ENCODE results near the gene SPATA31C1. TPM values are rescaled to one million over a fixed set of nuclear protein-coding genes. Genes with fewer than 3 reads are reported as not detected.
"Not testable (repeated sequence)": the region's sequence is repeated elsewhere in the genome, so short reads cannot be mapped to it uniquely, and the experiment has no call there.

SPATA31C1 gene
- not detected for total RNA-seq

DNA sequence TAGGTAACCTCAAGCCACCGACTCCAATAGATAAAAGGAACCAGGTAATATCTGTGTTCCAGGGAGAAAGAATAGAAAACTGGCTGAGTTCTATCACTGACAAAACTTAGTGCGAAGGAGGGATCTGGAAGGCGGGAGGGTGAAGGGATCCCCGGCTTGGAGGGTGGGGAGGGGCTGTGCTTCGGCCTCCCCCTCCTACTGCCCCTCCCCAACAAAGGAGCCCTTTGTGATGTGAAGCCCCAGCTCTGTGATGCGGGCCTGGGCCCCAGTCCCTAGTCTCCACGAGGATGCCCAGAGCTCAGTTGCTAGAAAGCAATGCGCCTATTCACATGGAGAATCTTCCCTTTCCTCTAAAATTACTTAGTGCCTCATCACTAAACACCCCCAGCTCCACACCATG is at the start of gene SPATA31C1:
TSS of gene SPATA31C1 (plus strand) at position 301 of the 400 bp plus-strand sequence.
- not testable (repeated sequence) for DNase-seq (ENCODE audit: low spot score)

DNA sequence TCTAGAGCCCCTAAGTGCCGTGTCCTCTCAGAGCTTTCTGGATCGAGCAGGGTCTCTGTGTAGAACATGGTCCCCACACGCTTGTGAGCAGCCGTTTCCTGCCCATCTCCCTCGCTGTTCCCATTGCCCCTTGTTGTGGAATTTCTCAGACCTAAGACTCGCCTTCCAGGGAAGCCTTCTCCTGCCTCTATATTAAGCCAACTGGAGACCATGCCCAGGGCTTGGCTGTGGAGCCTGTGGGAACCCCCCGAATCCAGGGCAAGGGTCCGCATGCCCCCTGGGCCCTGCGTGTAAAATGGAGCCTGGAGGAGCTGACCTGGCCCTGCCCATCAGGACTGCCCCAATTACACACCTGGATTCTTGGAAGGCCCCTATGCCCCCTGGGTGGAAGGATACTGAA is 49.6 kb upstream of the SPATA31C1 start:
- no peak for DNase-seq (ENCODE audit: low spot score)

DNA sequence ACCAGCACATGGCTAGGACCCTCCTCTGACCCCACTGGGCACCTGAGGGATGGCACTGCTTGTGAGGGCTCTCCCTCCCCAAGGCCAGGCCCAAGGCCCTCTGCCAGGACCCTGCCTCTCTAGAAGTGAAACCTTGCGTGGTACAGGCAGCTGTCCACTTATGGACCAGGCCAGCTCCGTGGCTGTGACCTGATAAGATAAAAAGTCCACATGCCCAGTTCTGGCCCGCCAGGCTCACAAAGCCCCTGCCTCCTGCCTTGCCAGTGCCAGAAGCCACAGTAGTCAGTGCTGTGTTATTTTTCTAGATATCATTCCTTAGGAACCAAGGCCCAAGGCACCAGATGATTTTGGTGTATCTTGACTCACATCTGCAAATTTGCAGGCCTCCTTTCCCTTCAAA is 49.1 kb upstream of the SPATA31C1 start:
- no peak for DNase-seq (ENCODE audit: low spot score)

DNA sequence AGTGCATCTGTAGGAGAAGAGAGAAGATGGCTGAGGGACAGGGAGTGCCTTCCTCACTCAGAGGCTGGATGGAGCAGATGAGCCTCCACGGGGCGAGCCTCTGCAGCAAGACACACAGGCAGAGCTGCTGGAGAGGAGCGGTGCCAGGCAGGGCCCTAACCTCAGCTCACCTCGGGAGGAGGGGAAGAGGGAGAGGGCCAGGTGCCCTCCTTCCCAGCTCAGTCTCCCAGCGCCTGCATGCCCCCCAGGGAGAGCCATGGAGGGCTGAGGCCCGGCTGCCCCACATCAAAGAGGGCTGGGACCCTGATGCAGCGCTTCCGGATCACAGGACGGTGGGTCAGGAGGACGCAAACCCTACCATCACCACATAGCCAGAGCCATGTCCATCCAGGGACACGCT is 48.7 kb upstream of the SPATA31C1 start:
- no peak for DNase-seq (ENCODE audit: low spot score)

DNA sequence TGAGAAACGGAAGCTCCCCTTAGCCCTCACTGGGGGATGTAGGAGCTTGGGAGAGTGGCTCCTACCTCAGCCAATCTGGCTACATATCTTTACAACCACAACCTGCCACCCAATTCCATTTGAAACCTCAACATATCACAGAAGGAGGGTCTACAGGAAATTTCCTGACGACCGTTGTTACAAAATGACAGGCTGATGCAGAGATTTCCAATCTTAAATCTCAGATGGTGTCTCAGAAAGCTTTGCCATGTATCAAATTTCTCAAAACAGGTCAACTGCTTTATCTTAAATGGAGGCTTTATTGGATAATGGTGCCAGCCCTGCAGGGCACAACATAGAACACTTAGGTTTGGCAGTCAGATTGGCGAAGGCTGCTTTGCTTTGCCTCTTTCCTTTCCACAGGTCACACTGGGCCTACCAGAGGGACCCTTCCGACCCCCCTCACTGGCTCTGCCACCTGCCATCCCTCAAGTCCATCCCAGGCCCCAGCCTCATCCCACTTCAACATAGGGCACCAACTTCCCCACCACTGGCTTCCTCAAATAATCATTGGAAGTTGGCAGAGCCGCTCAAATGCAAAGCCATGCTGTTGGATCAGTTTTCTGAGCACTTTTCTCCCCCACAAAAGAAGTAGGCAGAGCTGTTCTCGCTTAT is 46.2 kb upstream of the SPATA31C1 start:
- DNase-seq (ENCODE audit: low spot score), result no peak

DNA sequence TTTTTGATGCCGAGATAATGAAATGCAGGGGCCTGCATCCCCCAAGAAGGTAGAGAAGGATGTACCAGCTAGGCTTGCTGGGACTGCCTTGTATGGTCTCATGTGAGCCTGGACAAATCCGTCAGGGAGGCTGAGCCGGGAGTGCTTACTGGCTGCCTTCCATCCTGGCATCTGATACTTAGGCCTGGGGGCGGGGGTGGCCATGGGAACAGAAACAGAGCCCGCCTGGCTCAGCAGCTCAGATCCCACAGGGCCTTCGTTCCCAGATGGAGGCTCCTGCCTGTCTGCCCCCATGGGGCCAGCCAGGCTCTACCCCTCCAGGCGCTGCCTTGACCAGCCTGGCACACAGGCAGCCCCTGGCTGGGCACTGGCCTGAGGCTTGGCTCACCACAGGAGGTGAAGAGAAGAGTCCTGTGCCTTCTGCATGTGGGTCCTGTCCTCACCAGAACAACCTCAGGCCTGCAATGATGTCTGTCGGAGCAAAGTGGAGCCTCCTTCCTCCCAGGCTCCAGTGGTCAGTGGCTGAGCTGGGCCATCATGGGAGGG is 45.6 kb upstream of the SPATA31C1 start:
- DNase-seq (ENCODE audit: low spot score), result peak; percentile 44

DNA sequence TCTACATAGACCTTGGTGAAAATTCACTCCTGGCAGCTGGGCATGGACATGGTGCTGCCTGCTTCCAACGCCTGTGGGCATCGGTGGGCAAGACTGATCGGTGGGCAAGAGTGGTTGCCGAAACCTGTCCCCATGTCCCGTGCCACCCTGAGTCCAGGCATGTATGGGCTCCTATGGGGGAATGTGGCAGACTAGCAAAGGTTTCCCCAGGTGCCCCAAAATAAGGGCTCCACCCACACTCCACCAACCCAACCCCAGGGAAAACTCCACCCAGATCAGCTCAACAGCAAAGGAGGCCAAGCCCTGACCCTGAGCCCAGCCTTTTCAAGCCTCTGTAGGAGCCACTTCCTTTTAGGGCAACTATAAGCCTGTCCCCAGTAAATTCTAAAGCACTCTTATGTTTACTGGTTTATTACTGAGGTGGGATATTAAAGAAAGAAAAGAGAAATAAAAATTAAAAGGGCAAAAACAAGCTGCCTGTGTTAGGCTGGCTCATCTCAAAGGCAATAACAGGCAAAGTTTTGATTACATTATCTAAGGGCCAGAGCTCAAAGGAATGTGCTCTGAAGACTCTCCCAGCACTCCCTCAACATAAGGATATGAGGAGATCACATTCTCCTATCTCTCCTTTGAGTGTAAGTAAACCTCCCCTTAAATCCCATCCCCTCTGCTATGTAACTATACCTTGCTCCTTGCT is 44.0 kb upstream of the SPATA31C1 start:
- DNase-seq (ENCODE audit: low spot score), result peak; percentile 36

DNA sequence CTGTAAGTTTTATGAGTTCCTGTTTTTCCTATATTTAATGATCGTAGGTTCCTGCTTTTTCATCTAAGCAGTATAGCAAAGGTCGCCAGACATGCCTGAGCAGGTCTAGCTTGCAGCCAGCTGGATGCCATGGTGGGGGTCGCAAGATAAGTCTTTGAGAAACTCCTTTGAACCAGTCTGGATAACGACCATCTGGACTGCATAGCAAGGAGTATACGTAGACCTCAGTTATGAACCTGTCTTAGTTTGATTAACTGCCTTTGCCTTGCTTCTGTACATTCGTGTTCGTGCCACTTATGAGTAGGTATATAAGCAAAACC is 43.5 kb upstream of the SPATA31C1 start:
- peak; percentile 32 for DNase-seq (ENCODE audit: low spot score)

DNA sequence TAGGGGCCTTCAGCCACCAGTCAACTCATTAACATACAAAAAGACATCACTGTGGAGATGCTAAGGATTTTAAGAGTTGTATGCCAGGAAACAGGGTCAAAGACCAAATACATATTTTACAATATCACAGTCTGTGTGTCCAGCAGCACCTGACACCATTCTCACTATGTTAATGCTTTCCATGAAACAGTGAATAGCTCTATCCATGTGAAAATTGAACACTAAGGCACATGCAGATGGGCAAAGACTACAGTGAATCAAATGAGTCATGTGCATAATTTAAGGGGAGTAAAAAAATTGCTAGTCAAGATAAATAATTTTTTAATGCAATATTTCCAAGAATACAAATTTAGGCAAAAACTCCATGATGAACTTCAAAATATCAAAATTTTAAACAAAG is 42.7 kb upstream of the SPATA31C1 start:
- no peak for DNase-seq (ENCODE audit: low spot score)

DNA sequence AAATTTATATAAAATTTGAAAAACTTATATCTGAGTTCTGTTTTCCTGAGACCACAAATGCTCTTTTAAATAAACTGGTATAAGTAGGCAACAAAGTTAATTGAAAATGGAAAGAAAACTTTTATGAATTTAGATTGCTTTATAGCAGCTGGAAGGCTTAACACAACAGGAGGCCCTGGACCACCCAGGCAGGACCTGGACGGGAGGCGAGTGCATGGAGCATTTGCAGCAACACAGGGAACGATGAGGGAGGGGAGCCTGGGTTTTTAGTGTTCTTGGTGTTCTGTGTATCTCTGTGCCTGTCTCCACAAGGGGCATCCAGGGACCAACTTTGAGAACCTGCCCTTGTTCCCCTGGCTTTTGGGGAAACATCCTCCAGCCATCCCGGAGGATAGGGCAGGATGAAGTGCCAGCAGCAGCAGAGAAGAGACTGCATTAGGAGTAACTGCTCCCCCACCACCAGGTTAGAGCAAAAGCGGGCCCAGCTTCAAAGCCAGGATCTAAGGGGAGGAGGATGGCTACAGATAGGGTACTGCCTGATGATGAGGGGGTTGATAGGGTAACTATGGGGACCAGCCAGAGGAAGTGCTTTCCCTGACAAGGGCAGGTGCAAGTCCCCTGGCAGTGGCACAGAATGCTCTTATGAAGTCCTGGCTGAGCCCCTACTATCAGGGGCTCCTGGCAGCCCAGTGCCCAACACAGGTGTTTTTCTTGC is 41.8 kb upstream of the SPATA31C1 start:
- DNase-seq (ENCODE audit: low spot score), result peak; percentile 32

DNA sequence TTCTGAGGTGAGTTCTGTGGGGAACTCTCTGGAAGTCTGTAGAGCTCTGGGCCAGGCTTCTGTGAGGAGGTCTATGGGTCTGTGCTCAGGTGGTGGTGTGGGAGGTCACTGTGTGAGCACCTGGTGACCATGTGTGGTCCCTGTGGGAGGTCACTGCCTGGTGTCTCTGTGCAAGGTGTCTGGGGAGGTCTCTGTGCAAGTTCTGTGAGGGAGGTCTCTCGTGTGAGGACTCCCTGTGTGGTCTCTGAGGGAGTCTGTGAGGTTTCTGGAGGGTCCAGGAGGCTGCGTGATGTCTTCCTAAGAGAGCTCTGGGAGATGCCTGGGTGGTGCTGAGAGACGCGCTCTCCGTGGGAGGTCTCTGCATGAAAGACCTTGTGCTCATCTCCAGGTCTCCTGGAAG is 41.1 kb upstream of the SPATA31C1 start:
- DNase-seq (ENCODE audit: low spot score), result no peak

DNA sequence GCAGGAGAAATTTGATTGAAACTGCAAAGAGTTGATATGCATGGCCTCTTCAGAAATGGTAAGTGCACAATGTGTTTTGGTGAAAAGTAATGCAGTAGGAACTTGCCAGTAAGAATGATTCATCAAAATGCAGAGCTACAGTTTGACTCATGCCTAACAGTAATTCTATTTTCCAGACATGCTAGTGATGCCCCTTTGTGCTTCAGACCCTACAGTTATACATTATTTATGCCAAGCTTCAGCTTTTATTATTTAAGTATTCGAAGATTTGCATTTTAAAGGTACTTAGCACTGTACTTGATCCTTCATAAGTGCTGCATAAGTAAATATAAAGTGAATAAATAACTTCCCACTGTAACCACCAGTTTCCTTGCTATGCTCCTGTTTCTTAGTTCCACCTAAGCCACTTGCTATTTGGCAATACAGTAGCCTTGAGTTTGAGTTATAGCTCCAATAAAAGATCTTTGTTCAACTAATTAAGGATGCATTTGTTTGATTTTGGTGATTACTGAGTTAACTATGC is 38.7 kb upstream of the SPATA31C1 start:
- no peak for DNase-seq (ENCODE audit: low spot score)

DNA sequence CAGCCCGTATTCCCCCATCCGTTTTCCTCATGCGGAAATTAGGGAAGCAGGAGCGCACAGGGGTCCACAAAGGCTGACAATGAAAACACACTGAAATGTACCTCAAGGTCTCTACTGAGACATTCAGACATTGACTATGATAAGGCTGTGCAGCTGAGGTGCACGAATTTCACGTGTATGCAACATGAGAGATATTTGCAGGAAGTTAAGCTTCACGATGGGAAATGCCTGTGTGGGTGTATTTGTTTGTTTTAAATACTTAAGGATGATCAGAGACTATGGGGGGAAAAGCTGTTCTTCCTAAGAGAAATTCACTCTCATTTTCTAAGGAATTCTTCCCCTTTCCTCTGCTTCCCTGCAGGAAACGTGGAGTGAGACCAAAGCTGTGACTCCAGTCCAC is 37.6 kb upstream of the SPATA31C1 start:
- no peak for DNase-seq (ENCODE audit: low spot score)

DNA sequence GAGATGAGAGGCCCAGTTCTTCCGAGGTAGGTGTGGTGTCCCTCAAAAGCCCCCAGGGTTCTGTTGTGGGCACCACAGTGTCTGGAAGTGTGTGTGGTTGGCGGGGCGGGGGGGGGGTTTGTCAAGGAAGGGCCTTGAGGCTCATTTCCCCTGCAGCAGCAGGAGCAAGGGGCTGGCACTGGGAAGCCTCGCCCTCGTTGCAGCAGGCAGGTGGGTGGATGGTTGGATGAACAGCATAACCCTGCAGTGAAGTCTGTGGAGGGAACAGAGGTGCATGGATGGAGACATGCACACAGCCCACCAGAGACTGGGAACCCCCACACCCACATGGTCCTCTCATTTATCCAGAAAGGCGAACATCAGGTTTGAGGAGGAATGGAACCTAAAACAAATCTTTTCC is 37.1 kb upstream of the SPATA31C1 start:
- DNase-seq (ENCODE audit: low spot score), result peak; percentile 18

DNA sequence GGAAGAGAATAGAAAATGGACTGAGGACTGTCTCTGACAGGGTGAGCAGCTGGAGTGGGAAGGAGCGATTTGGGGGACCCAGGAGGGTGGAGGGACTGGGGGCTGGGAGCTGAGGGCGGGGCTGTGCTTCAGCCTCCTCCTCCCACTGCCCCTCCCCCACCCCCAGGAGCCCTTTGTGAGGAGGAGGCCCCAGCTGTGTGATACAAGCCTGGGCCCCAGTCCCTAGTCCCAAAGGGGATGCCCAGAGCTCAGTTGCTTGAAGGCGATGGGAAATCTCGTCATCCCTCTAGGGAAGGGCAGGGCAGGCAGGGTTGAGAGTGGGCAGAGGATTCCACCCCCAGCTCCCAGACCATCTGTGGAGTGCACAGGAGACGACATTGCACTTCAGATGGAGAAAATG is 35.1 kb upstream of the SPATA31C1 start, which contains the start of gene SPATA31E1:
TSS of gene SPATA31E1 (plus strand) at position 251 of the 400 bp plus-strand sequence. CDS start at position 266, 15 bp downstream.
- DNase-seq (ENCODE audit: low spot score), result peak; percentile 34

DNA sequence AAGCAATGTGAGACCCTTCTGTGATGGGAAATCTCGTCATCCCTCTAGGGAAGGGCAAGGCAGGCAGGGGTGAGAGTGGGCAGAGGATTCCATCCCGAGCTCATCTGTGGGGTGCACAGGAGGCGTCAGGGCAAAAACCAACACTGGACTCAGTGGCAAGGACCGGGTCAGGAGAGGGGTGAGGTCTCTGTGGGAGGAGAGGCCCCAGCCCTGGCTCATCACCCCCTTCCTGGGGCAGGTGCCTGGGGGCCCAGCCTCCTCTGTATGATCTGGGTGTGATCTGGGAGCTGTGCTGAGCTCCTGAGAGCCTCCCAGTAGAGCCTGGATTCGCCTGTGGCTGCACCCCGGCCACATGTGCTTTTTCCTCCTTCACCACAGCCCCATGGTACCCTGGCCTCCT is 34.5 kb upstream of the SPATA31C1 start:
- DNase-seq (ENCODE audit: low spot score), result peak; percentile 23

DNA sequence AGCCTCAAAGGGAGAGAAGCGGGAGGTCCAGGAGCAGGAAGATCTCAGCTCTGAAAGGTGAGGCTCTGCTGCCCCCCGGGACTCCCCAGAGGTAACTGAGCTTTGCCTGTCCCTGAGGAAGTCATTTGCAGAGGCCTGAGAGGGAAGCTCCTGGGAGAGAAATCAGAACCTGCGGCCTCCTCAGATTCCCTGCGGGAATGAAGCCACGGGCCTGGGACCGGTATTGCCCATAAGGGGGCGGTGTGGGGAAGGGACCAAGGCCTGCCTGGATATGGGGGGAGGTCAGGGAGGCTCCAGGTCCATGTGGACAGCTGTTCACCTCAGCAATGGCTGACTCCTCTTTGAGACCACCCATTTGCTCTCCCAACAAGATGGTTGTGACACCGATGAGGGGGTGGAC is 33.8 kb upstream of the SPATA31C1 start:
- peak; percentile 38 for DNase-seq (ENCODE audit: low spot score)

DNA sequence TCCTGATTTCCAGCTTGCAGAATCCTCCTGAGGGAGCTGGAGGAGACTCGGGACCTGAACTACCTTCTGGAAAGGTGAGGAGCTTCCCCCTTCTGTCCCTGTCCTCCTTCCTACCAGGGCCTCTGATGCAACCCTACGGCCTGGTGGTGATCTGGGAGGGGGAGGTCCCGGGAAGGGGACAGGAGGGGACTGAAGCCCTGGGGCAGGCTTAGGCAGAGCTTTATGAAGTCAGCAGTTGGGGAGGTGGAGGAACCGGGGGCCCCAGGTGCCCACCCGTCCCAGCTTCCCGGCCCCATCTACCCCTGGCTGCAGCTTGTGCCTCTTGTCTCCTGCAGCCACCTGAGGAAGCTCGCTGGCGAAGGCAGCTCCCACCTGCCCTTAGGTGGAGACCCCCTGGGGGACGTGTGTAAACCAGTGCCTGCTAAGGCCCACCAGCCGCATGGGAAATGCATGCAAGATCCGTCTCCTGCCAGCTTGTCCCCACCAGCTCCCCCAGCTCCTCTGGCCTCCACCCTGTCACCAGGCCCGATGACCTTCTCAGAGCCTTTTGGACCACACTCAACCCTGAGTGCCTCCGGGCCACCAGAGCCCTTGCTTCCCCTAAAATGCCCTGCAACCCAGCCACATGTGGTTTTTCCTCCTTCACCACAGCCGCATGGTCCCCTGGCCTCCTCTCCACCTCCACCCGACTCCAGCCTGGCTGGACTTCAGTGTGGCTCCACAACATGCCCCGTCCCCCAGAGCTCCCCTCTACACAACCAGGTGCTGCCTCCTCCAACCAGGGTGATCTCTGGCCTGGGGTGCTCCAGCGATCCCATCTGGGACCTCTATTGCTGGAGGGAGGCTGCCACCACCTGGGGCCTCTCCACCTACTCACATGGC is 32.9 kb upstream of the SPATA31C1 start:
- peak; percentile 35 for DNase-seq (ENCODE audit: low spot score)

DNA sequence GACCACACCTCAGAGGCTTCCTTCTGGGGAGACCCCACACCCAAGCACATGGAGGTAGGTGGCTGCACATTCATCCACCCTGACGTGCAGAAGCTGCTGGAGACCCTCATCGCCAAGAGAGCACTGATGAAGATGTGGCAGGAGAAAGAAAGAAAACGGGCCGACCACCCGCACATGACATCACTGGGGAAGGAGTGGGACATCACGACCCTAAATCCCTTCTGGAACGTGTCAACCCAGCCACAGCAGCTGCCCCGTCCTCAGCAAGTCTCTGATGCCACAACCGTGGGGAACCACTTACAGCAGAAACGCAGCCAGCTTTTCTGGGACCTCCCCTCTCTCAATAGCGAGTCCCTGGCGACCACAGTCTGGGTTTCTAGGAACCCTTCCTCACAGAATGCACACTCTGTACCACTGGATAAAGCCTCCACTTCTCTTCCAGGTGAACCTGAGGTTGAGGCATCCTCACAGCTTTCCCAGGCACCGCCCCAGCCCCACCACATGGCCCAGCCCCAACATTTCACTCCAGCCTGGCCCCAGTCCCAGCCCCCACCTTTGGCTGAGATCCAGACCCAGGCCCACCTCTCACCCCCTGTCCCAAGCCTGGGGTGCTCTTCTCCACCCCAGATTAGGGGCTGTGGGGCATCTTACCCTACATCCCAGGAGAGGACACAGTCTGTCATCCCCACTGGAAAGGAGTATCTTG is 32.1 kb upstream of the SPATA31C1 start:
- peak; percentile 26 for DNase-seq (ENCODE audit: low spot score)

DNA sequence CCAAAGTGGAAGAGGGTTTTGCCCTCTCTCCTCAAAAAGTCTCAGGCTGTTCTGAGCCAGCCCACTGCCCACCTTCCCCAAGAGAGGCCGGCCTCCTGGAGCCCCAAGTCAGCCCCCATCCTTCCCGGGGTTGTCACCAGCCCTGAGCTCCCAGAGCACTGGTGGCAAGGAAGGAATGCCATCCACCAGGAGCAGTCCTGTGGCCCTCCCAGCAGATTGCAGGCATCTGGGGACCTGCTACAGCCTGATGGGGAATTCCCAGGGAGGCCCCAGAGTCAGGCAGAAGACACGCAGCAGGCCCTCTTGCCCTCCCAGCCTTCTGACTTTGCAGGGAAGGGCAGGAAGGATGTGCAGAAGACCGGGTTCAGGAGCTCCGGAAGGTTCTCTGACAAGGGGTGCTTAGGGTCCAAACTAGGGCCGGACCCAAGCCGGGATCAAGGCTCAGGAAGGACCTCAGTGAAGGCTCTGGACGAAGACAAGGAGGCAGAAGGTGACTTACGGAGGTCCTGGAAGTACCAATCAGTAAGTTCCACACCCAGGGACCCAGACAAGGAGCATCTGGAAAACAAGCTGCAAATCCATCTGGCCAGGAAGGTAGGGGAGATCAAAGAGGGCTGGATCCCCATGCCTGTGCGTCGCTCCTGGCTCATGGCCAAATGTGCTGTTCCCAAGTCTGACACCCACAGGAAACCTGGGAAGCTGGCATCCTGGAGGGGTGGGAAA is 31.4 kb upstream of the SPATA31C1 start:
- DNase-seq (ENCODE audit: low spot score), result peak; percentile 32

Data from ureter (tissue), 1 donor.